HG03571 (cell line): ENCODE data around the gene TMEM101.
"Not testable (repeated sequence)": the region's sequence is repeated elsewhere in the genome, so short reads cannot be mapped to it uniquely, and the experiment has no call there.

Experiments used
- ATAC-seq: cut with Tn5 transposase; IDR thresholded peaks from one replicate; pipeline ENCODE4 v1.9.1; 2021; ENCODE audit not compliant: unreplicated experiment

TMEM101 gene

GRCh38 chr17:43976963-43977837, 37.6 kb downstream of the TMEM101 start:
- no peak for ATAC-seq

- ATAC-seq: no peak
Measured at GRCh38 chr17:43975898-43976297, 38.9 kb downstream of the TMEM101 start.

- no peak for ATAC-seq
Measured at GRCh38 chr17:43974382-43975266, 40.1 kb downstream of the TMEM101 start.

GRCh38 chr17:43972444-43973212, 42.1 kb downstream of the TMEM101 start:
- ATAC-seq: not testable (repeated sequence)

GRCh38 chr17:43971436-43971835, 43.3 kb downstream of the TMEM101 start:
- ATAC-seq: not testable (repeated sequence)

GRCh38 chr17:43970366-43970765, 44.4 kb downstream of the TMEM101 start:
- ATAC-seq: no peak

GRCh38 chr17:43967251-43967875, 47.4 kb downstream of the TMEM101 start:
- ATAC-seq: no peak

GRCh38 chr17:43966276-43966675, 48.5 kb downstream of the TMEM101 start:
- no peak for ATAC-seq

GRCh38 chr17:43962479-43962878, 52.3 kb downstream of the TMEM101 start:
- ATAC-seq: no peak

GRCh38 chr17:43961954-43962353, 52.8 kb downstream of the TMEM101 start:
- ATAC-seq: no peak

GRCh38 chr17:43961292-43961691, 53.5 kb downstream of the TMEM101 start:
- ATAC-seq: not testable (repeated sequence)
